ENCODE data around the gene SH3BGRL3. TPM values are rescaled to one million over a fixed set of nuclear protein-coding genes. Genes with fewer than 3 reads are reported as not detected.

SH3BGRL3 gene
- total and polyA plus RNA-seq, 2 of the 13 experiments (the other 11 are each of a cell fraction or from before 2014, with no cell fraction given), result 11.4 to 12.2 TPM

DNA sequence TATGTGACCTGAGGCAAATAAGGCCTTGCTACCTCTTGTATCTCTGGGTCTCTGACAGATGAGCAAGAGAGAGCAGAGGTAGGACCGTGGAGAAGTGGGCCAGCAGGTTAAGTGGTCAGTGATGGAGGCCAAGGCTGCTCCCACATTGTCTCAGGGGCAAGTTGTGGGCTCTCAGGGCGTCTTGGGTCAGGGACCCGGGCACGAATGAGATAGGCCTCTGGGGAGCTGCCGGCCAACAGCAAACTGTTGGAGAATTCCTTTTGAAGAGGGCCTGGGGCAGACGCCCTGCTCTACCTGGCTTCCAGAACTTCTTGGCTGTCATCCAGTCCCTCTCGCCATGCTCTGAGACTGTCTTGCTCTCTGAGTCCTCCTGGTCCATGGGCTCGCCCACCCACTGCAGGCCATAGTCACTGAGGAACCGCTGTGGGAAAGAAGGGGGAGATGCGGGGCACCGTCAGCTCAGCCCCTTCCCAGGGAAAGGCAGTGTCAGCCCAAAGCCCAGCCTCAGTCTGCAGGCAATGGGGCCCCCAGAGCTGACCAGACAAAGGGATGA lies 14.1 kb downstream of the SH3BGRL3 start:
- BruUV-seq (replicated peaks), result no TSS peak
- Histone ChIP-seq H4K20me1 (ENCODE audit: insufficient read depth, low read length) (no peaks in the 10 kb centered on the region), H3K9me3 (ENCODE audit: low read length) (no peaks in the 10 kb centered on the region), H3K79me2 (ENCODE audit: insufficient read depth, low read length) (no peaks in the 10 kb centered on the region), H3K4me3 (replicated peaks in 1 of 3; ENCODE audit: insufficient read depth in 1 of 3, low read depth in 2 of 3, low read length in 3 of 3) (no peak overlapping the region), H3K36me3 (replicated peaks in 1 of 2; ENCODE audit: control insufficient read depth in 1 of 2, insufficient read depth in 2 of 2, low read length in 2 of 2) (peaks cover 0 to 1% of the 10 kb centered on the region in 2 experiments; a peak in 1 of 5 replicates), H3K4me1 (ENCODE audit: insufficient read depth, low read length) (no peaks in the 10 kb centered on the region), H3K4me2 (ENCODE audit: low read depth, low read length) (no peak overlapping the region), H3K27ac (ENCODE audit: extremely low read length, insufficient read depth, low read length) (no peak overlapping the region), H2AFZ (ENCODE audit: low read length) (no peak overlapping the region), H3K27me3 (ENCODE audit: control insufficient read depth in 1 of 2, insufficient read depth in 2 of 2, low read length in 2 of 2) (no peaks in the 10 kb centered on the region), H3K9ac (ENCODE audit: insufficient read depth, low read depth, low read length) (no peak overlapping the region)
- DNase-seq (ENCODE audit: low spot score) (no peak), ATAC-seq (no peak), FAIRE-seq (no peak)
- ChIA-PET CTCF (ENCODE audit: low intra/inter-chr PET ratio, low total read pairs) (no interaction called here), POLR2A (no interaction called here)
- in situ Hi-C loops (cut with HindIII; ENCODE audit: extremely low pct_ligation_motif_present, low pct_unique_long_range_greater_than_20kb), result no loop called here
- no peak for TF ChIP-seq MIER2 (CRISPR knock-in tag; IDR thresholded peaks at IDR 0.05)
- no peak for TF ChIP-seq SNAPC5 (CRISPR knock-in tag; IDR thresholded peaks at IDR 0.05; ENCODE audit: borderline replicate concordance)
- TF ChIP-seq ZNF75D (CRISPR knock-in tag; IDR thresholded peaks at IDR 0.05; ENCODE audit: borderline replicate concordance), result no peak
- intact Hi-C loops (cut with micrococcal nuclease; ENCODE audit: unreplicated experiment), result no loop called here
- WGBS (ENCODE audit: low lambda C conversion rate), result 86% methylated on average over 6 of the region's 11 CpGs

DNA sequence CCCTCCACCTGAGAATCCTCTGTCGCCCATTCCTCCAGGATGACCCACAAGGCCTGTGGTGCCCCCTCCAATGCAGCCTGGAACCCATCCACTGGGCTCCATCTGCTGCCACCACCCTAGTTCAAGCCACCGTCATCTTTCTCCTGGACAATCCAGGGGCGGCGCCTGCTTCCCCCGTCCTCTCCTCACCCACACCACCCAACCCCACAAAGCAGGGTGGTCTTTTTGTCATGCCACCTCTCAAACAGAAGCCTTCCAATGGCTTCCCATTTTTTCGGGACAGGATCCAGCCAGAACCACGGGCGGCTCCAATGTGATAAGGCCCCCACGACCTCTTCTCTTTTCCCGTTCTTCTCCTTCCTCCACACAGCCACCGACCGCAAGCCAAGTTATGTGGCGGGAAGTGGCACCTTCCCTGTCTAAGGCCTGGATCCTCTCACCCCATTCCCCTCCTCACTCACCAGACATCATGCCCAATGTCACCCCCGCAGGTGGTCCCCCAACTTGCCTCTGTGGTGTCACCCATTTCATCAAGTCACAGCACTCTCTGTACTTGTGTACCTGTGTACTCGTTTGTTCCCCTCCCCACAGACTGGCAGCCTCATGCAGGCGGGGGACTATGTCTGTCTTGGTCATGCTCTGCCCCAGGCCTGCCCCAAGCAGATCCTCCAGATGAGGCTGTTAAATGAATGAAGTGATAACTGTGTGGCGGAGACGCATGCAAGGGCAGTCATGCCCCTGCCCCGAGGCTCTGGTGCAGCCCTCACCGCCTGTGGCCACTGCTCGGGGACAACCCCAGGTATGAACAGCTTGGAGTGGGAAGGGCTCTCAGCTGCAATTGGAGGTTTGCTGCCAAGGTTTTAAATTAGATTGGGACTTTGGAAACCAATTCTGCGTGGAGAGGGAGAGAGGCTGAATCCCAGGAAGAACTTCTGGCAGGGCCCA lies 15.6 kb downstream of the SH3BGRL3 start:
- in situ Hi-C loops (cut with HindIII; ENCODE audit: extremely low pct_ligation_motif_present, low pct_unique_long_range_greater_than_20kb), result no loop called here
- 95% methylated on average over 22 of the region's 22 CpGs for WGBS (ENCODE audit: low lambda C conversion rate)

More for the DNA sequence above, 15.6 kb downstream of the SH3BGRL3 start:
- Histone ChIP-seq H3K4me1 (ENCODE audit: insufficient read depth, low read length) (no peaks in the 10 kb centered on the region), H2AFZ (ENCODE audit: low read length) (no peak overlapping the region), H3K9me3 (ENCODE audit: low read length) (no peaks in the 10 kb centered on the region), H3K27me3 (ENCODE audit: control insufficient read depth in 1 of 2, insufficient read depth in 2 of 2, low read length in 2 of 2) (no peaks in the 10 kb centered on the region), H3K9ac (ENCODE audit: insufficient read depth, low read depth, low read length) (no peak overlapping the region), H3K36me3 (replicated peaks in 1 of 2; ENCODE audit: control insufficient read depth in 1 of 2, insufficient read depth in 2 of 2, low read length in 2 of 2) (peaks cover 0 to 1% of the 10 kb centered on the region in 2 experiments; a peak in 1 of 5 replicates), H3K4me3 (replicated peaks in 1 of 3; ENCODE audit: insufficient read depth in 1 of 3, low read depth in 2 of 3, low read length in 3 of 3) (no peak overlapping the region), H3K27ac (ENCODE audit: extremely low read length, insufficient read depth, low read length) (no peak overlapping the region), H3K79me2 (ENCODE audit: insufficient read depth, low read length) (no peaks in the 10 kb centered on the region), H3K4me2 (ENCODE audit: low read depth, low read length) (no peak overlapping the region), H4K20me1 (ENCODE audit: insufficient read depth, low read length) (no peaks in the 10 kb centered on the region)
- intact Hi-C loops (cut with micrococcal nuclease; ENCODE audit: unreplicated experiment), result no loop called here
- no peak for FAIRE-seq
- no peak for ATAC-seq
- no TSS peak for BruUV-seq (replicated peaks)
- TF ChIP-seq IRX3 (CRISPR knock-in tag; IDR thresholded peaks at IDR 0.05; ENCODE audit: borderline replicate concordance, low read depth) (no peak), MED13 (CRISPR knock-in tag; IDR thresholded peaks at IDR 0.05) (no peak), DRAP1 (CRISPR knock-in tag; IDR thresholded peaks at IDR 0.05) (no peak), DMAP1 (CRISPR knock-in tag; IDR thresholded peaks at IDR 0.05) (no peak), MIER2 (CRISPR knock-in tag; IDR thresholded peaks at IDR 0.05) (no peak), ZNF484 (CRISPR knock-in tag; IDR thresholded peaks at IDR 0.05; ENCODE audit: borderline replicate concordance, low read depth) (no peak), AHR (CRISPR knock-in tag; IDR thresholded peaks at IDR 0.05) (no peak), ZSCAN25 (CRISPR knock-in tag; IDR thresholded peaks at IDR 0.05) (no peak), ZSCAN31 (CRISPR knock-in tag; IDR thresholded peaks at IDR 0.05; ENCODE audit: low read depth) (no peak), PCBP2 (optimal IDR thresholded peaks at IDR 0.05; ENCODE audit: low read depth, low read length, poor library complexity, severe bottlenecking) (no peak), ADNP (CRISPR knock-in tag; IDR thresholded peaks at IDR 0.05) (no peak)
- TF ChIP-seq, protein P1, sequence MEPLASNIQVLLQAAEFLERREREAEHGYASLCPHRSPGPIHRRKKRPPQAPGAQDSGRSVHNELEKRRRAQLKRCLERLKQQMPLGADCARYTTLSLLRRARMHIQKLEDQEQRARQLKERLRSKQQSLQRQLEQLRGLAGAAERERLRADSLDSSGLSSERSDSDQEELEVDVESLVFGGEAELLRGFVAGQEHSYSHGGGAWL (CRISPR knock-in tag; IDR thresholded peaks at IDR 0.05), result no peak
- TF ChIP-seq, protein P2, sequence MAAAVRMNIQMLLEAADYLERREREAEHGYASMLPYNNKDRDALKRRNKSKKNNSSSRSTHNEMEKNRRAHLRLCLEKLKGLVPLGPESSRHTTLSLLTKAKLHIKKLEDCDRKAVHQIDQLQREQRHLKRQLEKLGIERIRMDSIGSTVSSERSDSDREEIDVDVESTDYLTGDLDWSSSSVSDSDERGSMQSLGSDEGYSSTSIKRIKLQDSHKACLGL (CRISPR knock-in tag; IDR thresholded peaks at IDR 0.05), result no peak
- DNase-seq (ENCODE audit: low spot score), result no peak
- POLR2A ChIA-PET, result no interaction called here
- CTCF ChIA-PET (ENCODE audit: low intra/inter-chr PET ratio, low total read pairs), result no interaction called here
